Measurements from ENCODE around the gene ZNF655.
"Not testable (repeated sequence)": the region's sequence is repeated elsewhere in the genome, so short reads cannot be mapped to it uniquely, and the experiment has no call there.

Gene ZNF655

GRCh38 chr7:99562832-99563231, 4.4 kb downstream of the ZNF655 start:
- H3K4me3 ChIP-seq (ENCODE audit: low read depth in 1 of 2, low read length in 2 of 2): no peak overlapping the region
- no peaks in the 10 kb centered on the region for H3K9me3 ChIP-seq (ENCODE audit: insufficient read depth, low read length, severe bottlenecking)
- ATAC-seq (ENCODE audit: insufficient read depth, low read depth) (no peak), DNase-seq (no peak)
- no peak overlapping the region for H3K27ac ChIP-seq (ENCODE audit: low read length)
- H3K27me3 ChIP-seq (ENCODE audit: insufficient read depth, low read length, poor library complexity): no peaks in the 10 kb centered on the region
- no peak for TF ChIP-seq CTCF (IDR thresholded peaks at IDR 0.05; ENCODE audit: borderline replicate concordance, extremely low read depth, low read length, poor library complexity, severe bottlenecking)
- TF ChIP-seq EZH2 (IDR thresholded peaks at IDR 0.05; ENCODE audit: borderline replicate concordance, low read depth, low read length, severe bottlenecking): no peak
- H4K20me1 ChIP-seq (ENCODE audit: insufficient read depth, low read length): peaks cover 28% of the 10 kb centered on the region; the same call in 1 of the 2 replicates
- H3K4me1 ChIP-seq (ENCODE audit: insufficient read depth, low read length): peaks cover 18% of the 10 kb centered on the region
- H2AFZ ChIP-seq (ENCODE audit: low read depth, low read length): no peak overlapping the region
- H3K4me2 ChIP-seq (ENCODE audit: insufficient read depth, low read length): no peak overlapping the region
- peaks cover 85% of the 10 kb centered on the region for H3K79me2 ChIP-seq (ENCODE audit: insufficient read depth, low read length)
- H3K36me3 ChIP-seq (ENCODE audit: insufficient read depth, low read length): peaks cover 78% of the 10 kb centered on the region
- H3K9ac ChIP-seq (ENCODE audit: low read depth, low read length): no peak overlapping the region

DNA sequence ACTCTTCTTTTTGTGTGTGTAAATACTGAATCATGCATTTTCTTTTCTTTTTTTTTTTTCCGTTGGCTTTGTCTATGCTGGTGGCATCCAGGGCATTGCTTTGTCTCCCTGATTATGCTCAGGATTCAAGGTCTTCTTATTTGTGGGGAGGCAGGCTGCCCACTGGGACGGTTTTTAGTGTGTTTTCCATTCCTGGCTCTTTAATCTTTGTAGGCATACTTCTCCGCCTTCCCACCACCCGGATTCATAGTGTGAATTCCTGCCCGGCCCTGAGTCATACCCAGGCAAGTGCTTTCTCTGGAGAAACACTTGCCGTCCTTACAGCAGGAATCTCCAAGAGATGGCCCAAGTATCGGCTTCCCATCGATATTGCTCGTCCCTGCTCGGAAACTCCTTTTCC, 5.2 kb downstream of the ZNF655 start:
- Histone ChIP-seq H3K4me2 (ENCODE audit: insufficient read depth, low read length) (no peak overlapping the region), H3K4me1 (ENCODE audit: insufficient read depth, low read length) (peaks cover 18% of the 10 kb centered on the region), H3K4me3 (ENCODE audit: low read depth in 1 of 2, low read length in 2 of 2) (no peak overlapping the region), H4K20me1 (ENCODE audit: insufficient read depth, low read length) (peaks cover 28% of the 10 kb centered on the region; the same call in 1 of the 2 replicates), H3K9ac (ENCODE audit: low read depth, low read length) (no peak overlapping the region), H3K27me3 (ENCODE audit: insufficient read depth, low read length, poor library complexity) (no peaks in the 10 kb centered on the region), H2AFZ (ENCODE audit: low read depth, low read length) (no peak overlapping the region), H3K9me3 (ENCODE audit: insufficient read depth, low read length, severe bottlenecking) (no peaks in the 10 kb centered on the region), H3K27ac (ENCODE audit: low read length) (no peak overlapping the region), H3K36me3 (ENCODE audit: insufficient read depth, low read length) (peaks cover 77% of the 10 kb centered on the region), H3K79me2 (ENCODE audit: insufficient read depth, low read length) (peaks cover 79% of the 10 kb centered on the region)
- no peak for TF ChIP-seq EZH2 (IDR thresholded peaks at IDR 0.05; ENCODE audit: borderline replicate concordance, low read depth, low read length, severe bottlenecking)
- TF ChIP-seq CTCF (IDR thresholded peaks at IDR 0.05; ENCODE audit: borderline replicate concordance, extremely low read depth, low read length, poor library complexity, severe bottlenecking): no peak
- DNase-seq (no peak), ATAC-seq (ENCODE audit: insufficient read depth, low read depth) (no peak)

DNA sequence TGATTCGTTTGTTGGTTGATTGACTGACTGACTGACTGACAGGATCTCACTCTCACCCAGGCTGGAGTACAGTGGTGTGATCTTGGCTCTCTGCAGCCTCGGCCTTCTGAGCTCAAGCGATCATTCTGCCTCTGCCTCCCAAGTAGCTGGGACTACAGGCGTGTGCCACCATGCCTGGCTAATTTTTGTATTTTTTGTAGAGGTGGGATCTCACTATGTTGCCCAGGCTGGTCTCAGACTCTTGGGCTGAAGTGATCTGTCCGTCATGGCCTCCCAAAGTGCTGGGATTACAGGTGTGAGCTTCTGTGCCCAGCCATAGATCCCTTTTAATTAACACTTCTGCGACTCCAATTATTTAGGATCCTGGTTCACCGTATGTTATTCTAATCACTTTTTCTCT, 10.3 kb downstream of the ZNF655 start:
- H3K36me3 ChIP-seq (ENCODE audit: insufficient read depth, low read length): peaks cover 81% of the 10 kb centered on the region
- H3K79me2 ChIP-seq (ENCODE audit: insufficient read depth, low read length): peaks cover 33% of the 10 kb centered on the region

DNA sequence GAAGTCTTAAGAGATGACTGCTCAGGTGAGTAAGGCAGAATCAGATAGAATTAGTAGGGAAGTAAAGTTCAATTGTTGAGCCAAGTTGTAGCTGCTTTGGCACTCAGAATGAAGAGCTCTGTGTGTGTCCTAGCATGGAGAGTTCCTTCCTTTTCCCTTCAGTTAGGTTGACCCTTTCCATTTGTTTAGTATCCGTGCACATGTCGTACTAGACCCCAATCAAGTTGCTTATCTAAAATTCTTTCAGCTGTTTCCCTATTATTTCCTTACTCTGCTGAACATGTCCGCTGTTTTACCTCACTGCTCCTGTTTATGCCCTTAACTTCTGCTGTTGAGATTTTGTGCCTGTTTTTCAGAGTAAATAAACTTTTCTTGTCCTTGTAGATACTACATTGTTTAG, 13.3 kb downstream of the ZNF655 start:
- TF ChIP-seq CTCF (IDR thresholded peaks at IDR 0.05; ENCODE audit: borderline replicate concordance, extremely low read depth, low read length, poor library complexity, severe bottlenecking): no peak
- no peak for TF ChIP-seq EZH2 (IDR thresholded peaks at IDR 0.05; ENCODE audit: borderline replicate concordance, low read depth, low read length, severe bottlenecking)
- Histone ChIP-seq H3K4me3 (ENCODE audit: low read depth in 1 of 2, low read length in 2 of 2) (no peak overlapping the region), H3K4me2 (ENCODE audit: insufficient read depth, low read length) (no peak overlapping the region), H3K9me3 (ENCODE audit: insufficient read depth, low read length, severe bottlenecking) (no peaks in the 10 kb centered on the region), H3K27me3 (ENCODE audit: insufficient read depth, low read length, poor library complexity) (no peaks in the 10 kb centered on the region), H2AFZ (ENCODE audit: low read depth, low read length) (no peak overlapping the region), H3K79me2 (ENCODE audit: insufficient read depth, low read length) (peaks cover 12% of the 10 kb centered on the region; the same call in 1 of the 2 replicates), H3K9ac (ENCODE audit: low read depth, low read length) (no peak overlapping the region), H4K20me1 (ENCODE audit: insufficient read depth, low read length) (no peaks in the 10 kb centered on the region), H3K27ac (ENCODE audit: low read length) (no peak overlapping the region), H3K36me3 (ENCODE audit: insufficient read depth, low read length) (peaks cover 55% of the 10 kb centered on the region), H3K4me1 (ENCODE audit: insufficient read depth, low read length) (no peaks in the 10 kb centered on the region)
- DNase-seq: no peak
- ATAC-seq (ENCODE audit: insufficient read depth, low read depth): no peak

More for the DNA sequence above, 10.3 kb downstream of the ZNF655 start:
- not testable (repeated sequence) for H3K9me3 ChIP-seq (ENCODE audit: insufficient read depth, low read length, severe bottlenecking); H3K27me3 ChIP-seq (ENCODE audit: insufficient read depth, low read length, poor library complexity); H3K4me1 ChIP-seq (ENCODE audit: insufficient read depth, low read length); H4K20me1 ChIP-seq (ENCODE audit: insufficient read depth, low read length); H2AFZ ChIP-seq (ENCODE audit: low read depth, low read length); H3K4me2 ChIP-seq (ENCODE audit: insufficient read depth, low read length); H3K4me3 ChIP-seq (ENCODE audit: low read depth in 1 of 2, low read length in 2 of 2); ATAC-seq (ENCODE audit: insufficient read depth, low read depth); DNase-seq; H3K9ac ChIP-seq (ENCODE audit: low read depth, low read length); H3K27ac ChIP-seq (ENCODE audit: low read length)

Measured in DND-41 (cell line).